Inferior parietal cortex (tissue), 1 donor: ENCODE results near the gene SIT1.

Source experiments
- DNase-seq: peaks from one replicate; pipeline ENCODE4 v3.0.0-alpha.2; 2016; ENCODE audit errors: extremely low spot score

The SIT1 gene

GRCh38 chr9:35606138-35606504 lies 44.6 kb downstream of the SIT1 start:
- DNase-seq: no peak

- no peak for DNase-seq
Observed at GRCh38 chr9:35605351-35606137, 45.2 kb downstream of the SIT1 start.

GRCh38 chr9:35604578-35605350 lies 46.0 kb downstream of the SIT1 start, which contains the start of gene TESK1:
TSS of gene TESK1 (plus strand) at chr9:35605262. CDS start at chr9:35605620, 358 bp downstream.
- peak; percentile 56 for DNase-seq

- DNase-seq: peak; percentile 99
Observed at GRCh38 chr9:35603986-35604577, 46.6 kb downstream of the SIT1 start.

GRCh38 chr9:35603506-35603985 lies 47.2 kb downstream of the SIT1 start:
- no peak for DNase-seq

- no peak for DNase-seq
Observed at GRCh38 chr9:35599763-35600604, 50.7 kb downstream of the SIT1 start.
